GM23338 (cell line): Measurements from ENCODE around the gene BRCA1.
"Not testable (repeated sequence)": the region's sequence is repeated elsewhere in the genome, so short reads cannot be mapped to it uniquely, and the experiment has no call there.

ENCODE experiments used
- CREB1 ChIP-seq: fragments of 250-450 bp; sonication (Bioruptor Pico); IDR thresholded peaks from 2 replicates; pipeline ENCODE4 v1.5.0; 2020; ENCODE audit warnings: low read depth, mild to moderate bottlenecking, moderate library complexity
- EZH2 ChIP-seq: fragments of 200-600 bp; sonication (generic); IDR thresholded peaks from one replicate; pipeline ENCODE4 v1.8.0; 2017; ENCODE audit warnings: antibody characterized with exemption, mild to moderate bottlenecking, low read depth; ENCODE audit not compliant: unreplicated experiment
- EZH2phosphoT487 ChIP-seq: fragments of 200-600 bp; sonication (generic); IDR thresholded peaks from one replicate; pipeline ENCODE4 v1.8.1; 2018; ENCODE audit warnings: antibody characterized with exemption; ENCODE audit not compliant: unreplicated experiment
- POLR2AphosphoS5 ChIP-seq: IDR thresholded peaks from 2 replicates; pipeline ENCODE4 v1.6.1; 2016; ENCODE audit warnings: antibody characterized with exemption, low read depth
- ZNF114 ChIP-seq: fragments of 250-450 bp; sonication (Bioruptor Pico); IDR thresholded peaks from 2 replicates; pipeline ENCODE4 v1.5.0; 2020; ENCODE audit warnings: mild to moderate bottlenecking, moderate library complexity
- TF ChIP-seq, protein P1 (sequence below), 2 experiments: fragments of 200-600 bp in 1 of 2; sonication (generic) in 1 of 2; conservative IDR thresholded peaks; 2 replicates each; pipeline versions ENCODE4 v1.5.1 to v1.6.1; 2016 to 2017; ENCODE audit warnings: antibody characterized with exemption in 2 of 2, low read depth in 2 of 2, mild to moderate bottlenecking in 2 of 2, moderate library complexity in 1 of 2
- TF ChIP-seq, protein P2 (sequence below): IDR thresholded peaks from one replicate; pipeline ENCODE4 v1.6.1; 2018; ENCODE audit warnings: antibody characterized with exemption; ENCODE audit not compliant: unreplicated experiment
- TF ChIP-seq, protein P3 (sequence below): fragments of 250-450 bp; sonication (Bioruptor Pico); IDR thresholded peaks from 2 replicates; pipeline ENCODE4 v1.5.0; 2020; ENCODE audit warnings: mild to moderate bottlenecking, moderate library complexity

DNA sequence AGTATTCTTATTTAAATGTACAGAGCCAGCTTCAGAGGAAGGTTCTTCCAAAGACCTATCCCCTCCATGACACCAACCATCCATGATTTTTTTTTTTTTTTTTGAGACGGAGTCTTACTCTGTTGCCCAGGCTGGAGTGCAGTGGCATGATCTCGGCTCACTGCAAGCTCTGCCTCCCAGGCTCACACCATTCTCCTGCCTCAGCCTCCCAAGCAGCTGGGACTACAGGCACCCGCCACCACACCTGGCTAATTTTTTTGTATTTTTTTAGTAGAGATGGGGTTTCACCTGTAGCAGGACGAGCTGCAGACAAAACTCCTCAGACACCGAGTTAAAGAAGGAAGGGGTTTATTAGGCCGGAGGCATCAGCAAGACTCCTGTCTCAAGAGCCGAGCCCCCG lies 34.8 kb upstream of the BRCA1 start:
- TF ChIP-seq, protein P1, sequence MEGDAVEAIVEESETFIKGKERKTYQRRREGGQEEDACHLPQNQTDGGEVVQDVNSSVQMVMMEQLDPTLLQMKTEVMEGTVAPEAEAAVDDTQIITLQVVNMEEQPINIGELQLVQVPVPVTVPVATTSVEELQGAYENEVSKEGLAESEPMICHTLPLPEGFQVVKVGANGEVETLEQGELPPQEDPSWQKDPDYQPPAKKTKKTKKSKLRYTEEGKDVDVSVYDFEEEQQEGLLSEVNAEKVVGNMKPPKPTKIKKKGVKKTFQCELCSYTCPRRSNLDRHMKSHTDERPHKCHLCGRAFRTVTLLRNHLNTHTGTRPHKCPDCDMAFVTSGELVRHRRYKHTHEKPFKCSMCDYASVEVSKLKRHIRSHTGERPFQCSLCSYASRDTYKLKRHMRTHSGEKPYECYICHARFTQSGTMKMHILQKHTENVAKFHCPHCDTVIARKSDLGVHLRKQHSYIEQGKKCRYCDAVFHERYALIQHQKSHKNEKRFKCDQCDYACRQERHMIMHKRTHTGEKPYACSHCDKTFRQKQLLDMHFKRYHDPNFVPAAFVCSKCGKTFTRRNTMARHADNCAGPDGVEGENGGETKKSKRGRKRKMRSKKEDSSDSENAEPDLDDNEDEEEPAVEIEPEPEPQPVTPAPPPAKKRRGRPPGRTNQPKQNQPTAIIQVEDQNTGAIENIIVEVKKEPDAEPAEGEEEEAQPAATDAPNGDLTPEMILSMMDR (conservative IDR thresholded peaks at IDR 0.05; ENCODE audit: low read depth in 2 of 2) = not testable (repeated sequence)
- TF ChIP-seq EZH2phosphoT487; EZH2; CREB1 (CRISPR knock-in tag); POLR2AphosphoS5; ZNF114 (CRISPR knock-in tag): not testable (repeated sequence)
- TF ChIP-seq, protein P2, sequence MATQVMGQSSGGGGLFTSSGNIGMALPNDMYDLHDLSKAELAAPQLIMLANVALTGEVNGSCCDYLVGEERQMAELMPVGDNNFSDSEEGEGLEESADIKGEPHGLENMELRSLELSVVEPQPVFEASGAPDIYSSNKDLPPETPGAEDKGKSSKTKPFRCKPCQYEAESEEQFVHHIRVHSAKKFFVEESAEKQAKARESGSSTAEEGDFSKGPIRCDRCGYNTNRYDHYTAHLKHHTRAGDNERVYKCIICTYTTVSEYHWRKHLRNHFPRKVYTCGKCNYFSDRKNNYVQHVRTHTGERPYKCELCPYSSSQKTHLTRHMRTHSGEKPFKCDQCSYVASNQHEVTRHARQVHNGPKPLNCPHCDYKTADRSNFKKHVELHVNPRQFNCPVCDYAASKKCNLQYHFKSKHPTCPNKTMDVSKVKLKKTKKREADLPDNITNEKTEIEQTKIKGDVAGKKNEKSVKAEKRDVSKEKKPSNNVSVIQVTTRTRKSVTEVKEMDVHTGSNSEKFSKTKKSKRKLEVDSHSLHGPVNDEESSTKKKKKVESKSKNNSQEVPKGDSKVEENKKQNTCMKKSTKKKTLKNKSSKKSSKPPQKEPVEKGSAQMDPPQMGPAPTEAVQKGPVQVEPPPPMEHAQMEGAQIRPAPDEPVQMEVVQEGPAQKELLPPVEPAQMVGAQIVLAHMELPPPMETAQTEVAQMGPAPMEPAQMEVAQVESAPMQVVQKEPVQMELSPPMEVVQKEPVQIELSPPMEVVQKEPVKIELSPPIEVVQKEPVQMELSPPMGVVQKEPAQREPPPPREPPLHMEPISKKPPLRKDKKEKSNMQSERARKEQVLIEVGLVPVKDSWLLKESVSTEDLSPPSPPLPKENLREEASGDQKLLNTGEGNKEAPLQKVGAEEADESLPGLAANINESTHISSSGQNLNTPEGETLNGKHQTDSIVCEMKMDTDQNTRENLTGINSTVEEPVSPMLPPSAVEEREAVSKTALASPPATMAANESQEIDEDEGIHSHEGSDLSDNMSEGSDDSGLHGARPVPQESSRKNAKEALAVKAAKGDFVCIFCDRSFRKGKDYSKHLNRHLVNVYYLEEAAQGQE = not testable (repeated sequence)
- TF ChIP-seq, protein P3, sequence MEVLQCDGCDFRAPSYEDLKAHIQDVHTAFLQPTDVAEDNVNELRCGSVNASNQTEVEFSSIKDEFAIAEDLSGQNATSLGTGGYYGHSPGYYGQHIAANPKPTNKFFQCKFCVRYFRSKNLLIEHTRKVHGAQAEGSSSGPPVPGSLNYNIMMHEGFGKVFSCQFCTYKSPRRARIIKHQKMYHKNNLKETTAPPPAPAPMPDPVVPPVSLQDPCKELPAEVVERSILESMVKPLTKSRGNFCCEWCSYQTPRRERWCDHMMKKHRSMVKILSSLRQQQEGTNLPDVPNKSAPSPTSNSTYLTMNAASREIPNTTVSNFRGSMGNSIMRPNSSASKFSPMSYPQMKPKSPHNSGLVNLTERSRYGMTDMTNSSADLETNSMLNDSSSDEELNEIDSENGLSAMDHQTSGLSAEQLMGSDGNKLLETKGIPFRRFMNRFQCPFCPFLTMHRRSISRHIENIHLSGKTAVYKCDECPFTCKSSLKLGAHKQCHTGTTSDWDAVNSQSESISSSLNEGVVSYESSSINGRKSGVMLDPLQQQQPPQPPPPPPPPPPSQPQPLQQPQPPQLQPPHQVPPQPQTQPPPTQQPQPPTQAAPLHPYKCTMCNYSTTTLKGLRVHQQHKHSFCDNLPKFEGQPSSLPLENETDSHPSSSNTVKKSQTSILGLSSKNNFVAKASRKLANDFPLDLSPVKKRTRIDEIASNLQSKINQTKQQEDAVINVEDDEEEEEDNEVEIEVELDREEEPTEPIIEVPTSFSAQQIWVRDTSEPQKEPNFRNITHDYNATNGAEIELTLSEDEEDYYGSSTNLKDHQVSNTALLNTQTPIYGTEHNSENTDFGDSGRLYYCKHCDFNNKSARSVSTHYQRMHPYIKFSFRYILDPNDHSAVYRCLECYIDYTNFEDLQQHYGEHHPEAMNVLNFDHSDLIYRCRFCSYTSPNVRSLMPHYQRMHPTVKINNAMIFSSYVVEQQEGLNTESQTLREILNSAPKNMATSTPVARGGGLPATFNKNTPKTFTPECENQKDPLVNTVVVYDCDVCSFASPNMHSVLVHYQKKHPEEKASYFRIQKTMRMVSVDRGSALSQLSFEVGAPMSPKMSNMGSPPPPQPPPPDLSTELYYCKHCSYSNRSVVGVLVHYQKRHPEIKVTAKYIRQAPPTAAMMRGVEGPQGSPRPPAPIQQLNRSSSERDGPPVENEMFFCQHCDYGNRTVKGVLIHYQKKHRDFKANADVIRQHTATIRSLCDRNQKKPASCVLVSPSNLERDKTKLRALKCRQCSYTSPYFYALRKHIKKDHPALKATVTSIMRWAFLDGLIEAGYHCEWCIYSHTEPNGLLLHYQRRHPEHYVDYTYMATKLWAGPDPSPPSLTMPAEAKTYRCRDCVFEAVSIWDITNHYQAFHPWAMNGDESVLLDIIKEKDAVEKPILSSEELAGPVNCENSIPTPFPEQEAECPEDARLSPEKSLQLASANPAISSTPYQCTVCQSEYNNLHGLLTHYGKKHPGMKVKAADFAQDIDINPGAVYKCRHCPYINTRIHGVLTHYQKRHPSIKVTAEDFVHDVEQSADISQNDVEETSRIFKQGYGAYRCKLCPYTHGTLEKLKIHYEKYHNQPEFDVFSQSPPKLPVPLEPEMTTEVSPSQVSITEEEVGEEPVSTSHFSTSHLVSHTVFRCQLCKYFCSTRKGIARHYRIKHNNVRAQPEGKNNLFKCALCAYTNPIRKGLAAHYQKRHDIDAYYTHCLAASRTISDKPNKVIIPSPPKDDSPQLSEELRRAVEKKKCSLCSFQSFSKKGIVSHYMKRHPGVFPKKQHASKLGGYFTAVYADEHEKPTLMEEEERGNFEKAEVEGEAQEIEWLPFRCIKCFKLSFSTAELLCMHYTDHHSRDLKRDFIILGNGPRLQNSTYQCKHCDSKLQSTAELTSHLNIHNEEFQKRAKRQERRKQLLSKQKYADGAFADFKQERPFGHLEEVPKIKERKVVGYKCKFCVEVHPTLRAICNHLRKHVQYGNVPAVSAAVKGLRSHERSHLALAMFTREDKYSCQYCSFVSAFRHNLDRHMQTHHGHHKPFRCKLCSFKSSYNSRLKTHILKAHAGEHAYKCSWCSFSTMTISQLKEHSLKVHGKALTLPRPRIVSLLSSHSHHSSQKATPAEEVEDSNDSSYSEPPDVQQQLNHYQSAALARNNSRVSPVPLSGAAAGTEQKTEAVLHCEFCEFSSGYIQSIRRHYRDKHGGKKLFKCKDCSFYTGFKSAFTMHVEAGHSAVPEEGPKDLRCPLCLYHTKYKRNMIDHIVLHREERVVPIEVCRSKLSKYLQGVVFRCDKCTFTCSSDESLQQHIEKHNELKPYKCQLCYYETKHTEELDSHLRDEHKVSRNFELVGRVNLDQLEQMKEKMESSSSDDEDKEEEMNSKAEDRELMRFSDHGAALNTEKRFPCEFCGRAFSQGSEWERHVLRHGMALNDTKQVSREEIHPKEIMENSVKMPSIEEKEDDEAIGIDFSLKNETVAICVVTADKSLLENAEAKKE = not testable (repeated sequence)
